Measurements from ENCODE around the gene CD200R1L. TPM values are rescaled to one million over a fixed set of nuclear protein-coding genes. Genes with fewer than 3 reads are reported as not detected.

Gene CD200R1L
- total RNA-seq, 1 experiment from 2014 or later, result not detected

DNA sequence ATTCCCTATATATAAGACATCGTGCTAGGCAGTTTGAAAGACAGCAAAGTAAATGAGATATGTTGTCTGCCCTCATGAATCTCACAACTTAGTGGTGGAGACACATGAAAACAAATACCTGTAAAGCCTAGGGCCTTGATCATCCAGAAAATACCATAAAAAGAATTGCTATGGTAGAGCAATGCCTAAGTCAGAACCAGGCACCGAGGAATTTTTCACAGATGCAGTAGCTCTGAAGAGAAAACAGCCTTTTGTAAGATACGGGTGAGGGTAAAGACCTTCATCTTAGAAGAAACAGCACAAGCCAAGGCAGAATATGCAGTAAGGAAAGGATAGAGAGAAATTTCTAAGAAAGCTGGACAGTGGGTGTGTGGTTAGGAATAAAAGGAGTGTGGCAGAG lies 36.1 kb downstream of the CD200R1L start:
- no peaks in the 10 kb centered on the region for H3K9me3 ChIP-seq (ENCODE audit: control insufficient read depth, insufficient read depth, low read depth, low read length)
- no peaks in the 10 kb centered on the region for H3K36me3 ChIP-seq (ENCODE audit: control insufficient read depth, insufficient read depth, low read length)
- no peak overlapping the region for H3K4me3 ChIP-seq (ENCODE audit: low read depth in 2 of 2, low read length in 2 of 2)
- TF ChIP-seq POLR2AphosphoS5 (IDR thresholded peaks at IDR 0.05; ENCODE audit: low read depth, low read length), result no peak
- TF ChIP-seq, protein P1, sequence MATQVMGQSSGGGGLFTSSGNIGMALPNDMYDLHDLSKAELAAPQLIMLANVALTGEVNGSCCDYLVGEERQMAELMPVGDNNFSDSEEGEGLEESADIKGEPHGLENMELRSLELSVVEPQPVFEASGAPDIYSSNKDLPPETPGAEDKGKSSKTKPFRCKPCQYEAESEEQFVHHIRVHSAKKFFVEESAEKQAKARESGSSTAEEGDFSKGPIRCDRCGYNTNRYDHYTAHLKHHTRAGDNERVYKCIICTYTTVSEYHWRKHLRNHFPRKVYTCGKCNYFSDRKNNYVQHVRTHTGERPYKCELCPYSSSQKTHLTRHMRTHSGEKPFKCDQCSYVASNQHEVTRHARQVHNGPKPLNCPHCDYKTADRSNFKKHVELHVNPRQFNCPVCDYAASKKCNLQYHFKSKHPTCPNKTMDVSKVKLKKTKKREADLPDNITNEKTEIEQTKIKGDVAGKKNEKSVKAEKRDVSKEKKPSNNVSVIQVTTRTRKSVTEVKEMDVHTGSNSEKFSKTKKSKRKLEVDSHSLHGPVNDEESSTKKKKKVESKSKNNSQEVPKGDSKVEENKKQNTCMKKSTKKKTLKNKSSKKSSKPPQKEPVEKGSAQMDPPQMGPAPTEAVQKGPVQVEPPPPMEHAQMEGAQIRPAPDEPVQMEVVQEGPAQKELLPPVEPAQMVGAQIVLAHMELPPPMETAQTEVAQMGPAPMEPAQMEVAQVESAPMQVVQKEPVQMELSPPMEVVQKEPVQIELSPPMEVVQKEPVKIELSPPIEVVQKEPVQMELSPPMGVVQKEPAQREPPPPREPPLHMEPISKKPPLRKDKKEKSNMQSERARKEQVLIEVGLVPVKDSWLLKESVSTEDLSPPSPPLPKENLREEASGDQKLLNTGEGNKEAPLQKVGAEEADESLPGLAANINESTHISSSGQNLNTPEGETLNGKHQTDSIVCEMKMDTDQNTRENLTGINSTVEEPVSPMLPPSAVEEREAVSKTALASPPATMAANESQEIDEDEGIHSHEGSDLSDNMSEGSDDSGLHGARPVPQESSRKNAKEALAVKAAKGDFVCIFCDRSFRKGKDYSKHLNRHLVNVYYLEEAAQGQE (IDR thresholded peaks at IDR 0.05; ENCODE audit: insufficient read depth in 1 of 2, low read depth in 2 of 2, low read length in 1 of 2), result no peak
- TF ChIP-seq, protein P2, sequence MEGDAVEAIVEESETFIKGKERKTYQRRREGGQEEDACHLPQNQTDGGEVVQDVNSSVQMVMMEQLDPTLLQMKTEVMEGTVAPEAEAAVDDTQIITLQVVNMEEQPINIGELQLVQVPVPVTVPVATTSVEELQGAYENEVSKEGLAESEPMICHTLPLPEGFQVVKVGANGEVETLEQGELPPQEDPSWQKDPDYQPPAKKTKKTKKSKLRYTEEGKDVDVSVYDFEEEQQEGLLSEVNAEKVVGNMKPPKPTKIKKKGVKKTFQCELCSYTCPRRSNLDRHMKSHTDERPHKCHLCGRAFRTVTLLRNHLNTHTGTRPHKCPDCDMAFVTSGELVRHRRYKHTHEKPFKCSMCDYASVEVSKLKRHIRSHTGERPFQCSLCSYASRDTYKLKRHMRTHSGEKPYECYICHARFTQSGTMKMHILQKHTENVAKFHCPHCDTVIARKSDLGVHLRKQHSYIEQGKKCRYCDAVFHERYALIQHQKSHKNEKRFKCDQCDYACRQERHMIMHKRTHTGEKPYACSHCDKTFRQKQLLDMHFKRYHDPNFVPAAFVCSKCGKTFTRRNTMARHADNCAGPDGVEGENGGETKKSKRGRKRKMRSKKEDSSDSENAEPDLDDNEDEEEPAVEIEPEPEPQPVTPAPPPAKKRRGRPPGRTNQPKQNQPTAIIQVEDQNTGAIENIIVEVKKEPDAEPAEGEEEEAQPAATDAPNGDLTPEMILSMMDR (IDR thresholded peaks at IDR 0.05), result no peak
- TF ChIP-seq TCF7L2 (IDR thresholded peaks at IDR 0.05; ENCODE audit: low read depth, low read length), result no peak
- TF ChIP-seq SIN3A (IDR thresholded peaks at IDR 0.05; ENCODE audit: borderline replicate concordance, insufficient read depth, low read depth, low read length), result no peak
- CTCF ChIA-PET, result no interaction called here
- ATAC-seq (no peak), DNase-seq (ENCODE audit: low read depth, low spot score) (no peak)
- no peak overlapping the region for H3K27ac ChIP-seq (ENCODE audit: low read length)
- H3K4me1 ChIP-seq (ENCODE audit: control insufficient read depth, insufficient read depth, low read length), result no peaks in the 10 kb centered on the region
- no TSS peak for BruUV-seq (replicated peaks)
- intact Hi-C loops (cut with micrococcal nuclease; ENCODE audit: unreplicated experiment) (no loop called here), in situ Hi-C loops (cut with HindIII; ENCODE audit: low pct_unique_long_range_greater_than_20kb, low sequenced_read_pairs) (no loop called here)
- no peaks in the 10 kb centered on the region for H3K27me3 ChIP-seq (ENCODE audit: control insufficient read depth, insufficient read depth, low read length)
- POLR2A ChIA-PET, result no interaction called here

DNA sequence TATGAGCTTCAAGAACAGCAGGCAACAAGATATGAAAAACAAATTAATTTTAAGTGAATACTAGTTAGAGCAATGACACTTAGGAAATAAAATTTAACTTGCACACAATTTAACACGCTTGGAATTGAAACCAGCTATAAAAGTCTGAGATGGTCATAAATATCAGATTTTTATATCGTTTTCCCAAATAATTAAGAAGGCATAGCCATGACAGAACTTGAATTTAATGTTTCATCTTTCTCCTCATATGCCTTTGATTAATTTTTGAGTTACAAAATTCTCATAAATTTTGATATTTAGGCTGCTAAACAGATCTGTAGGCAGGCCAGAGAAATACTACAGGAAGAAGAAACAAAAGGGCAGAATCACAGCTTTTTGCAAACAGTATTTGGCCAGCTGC lies 38.5 kb downstream of the CD200R1L start:
- intact Hi-C loops (cut with micrococcal nuclease; ENCODE audit: unreplicated experiment) (no loop called here), in situ Hi-C loops (cut with HindIII; ENCODE audit: low pct_unique_long_range_greater_than_20kb, low sequenced_read_pairs) (no loop called here)
- H3K27ac ChIP-seq (ENCODE audit: low read length), result no peak overlapping the region
- CTCF ChIA-PET, result no interaction called here
- H3K9me3 ChIP-seq (ENCODE audit: control insufficient read depth, insufficient read depth, low read depth, low read length), result no peaks in the 10 kb centered on the region
- no peaks in the 10 kb centered on the region for H3K27me3 ChIP-seq (ENCODE audit: control insufficient read depth, insufficient read depth, low read length)
- no peaks in the 10 kb centered on the region for H3K4me1 ChIP-seq (ENCODE audit: control insufficient read depth, insufficient read depth, low read length)
- BruUV-seq (replicated peaks), result no TSS peak
- no peak overlapping the region for H3K4me3 ChIP-seq (ENCODE audit: low read depth in 2 of 2, low read length in 2 of 2)
- ATAC-seq, result no peak
- H3K36me3 ChIP-seq (ENCODE audit: control insufficient read depth, insufficient read depth, low read length), result no peaks in the 10 kb centered on the region
- DNase-seq (ENCODE audit: low read depth, low spot score), result no peak
- TF ChIP-seq TCF7L2 (IDR thresholded peaks at IDR 0.05; ENCODE audit: low read depth, low read length) (no peak), POLR2AphosphoS5 (IDR thresholded peaks at IDR 0.05; ENCODE audit: low read depth, low read length) (no peak)
- TF ChIP-seq, protein P1 (IDR thresholded peaks at IDR 0.05; ENCODE audit: insufficient read depth in 1 of 2, low read depth in 2 of 2, low read length in 1 of 2), result no peak
- POLR2A ChIA-PET, result no interaction called here

All from Panc1 (cell line).